Breast epithelium (tissue), 3 donors: ENCODE measurements around the gene CPTP.

Experiments
- POLR2A ChIP-seq: fragments of 450-650 bp; IDR thresholded peaks from one replicate; pipeline ENCODE4 v1.6.1; 2016; ENCODE audit warnings: antibody characterized with exemption, mild to moderate bottlenecking, moderate library complexity
- POLR2AphosphoS5 ChIP-seq, 3 donors: sonication (generic); formaldehyde crosslinking; IDR thresholded peaks; one replicate each; pipeline ENCODE4 v1.6.1; 2017; ENCODE audit warnings: antibody characterized with exemption in 3 of 3
- TF ChIP-seq, protein P1 (sequence below), 3 donors: fragments of 450-650 bp; IDR thresholded peaks; one replicate each; pipeline ENCODE4 v1.5.1; 2016 to 2017; ENCODE audit warnings: antibody characterized with exemption in 3 of 3, mild to moderate bottlenecking in 3 of 3, moderate library complexity in 3 of 3

DNA sequence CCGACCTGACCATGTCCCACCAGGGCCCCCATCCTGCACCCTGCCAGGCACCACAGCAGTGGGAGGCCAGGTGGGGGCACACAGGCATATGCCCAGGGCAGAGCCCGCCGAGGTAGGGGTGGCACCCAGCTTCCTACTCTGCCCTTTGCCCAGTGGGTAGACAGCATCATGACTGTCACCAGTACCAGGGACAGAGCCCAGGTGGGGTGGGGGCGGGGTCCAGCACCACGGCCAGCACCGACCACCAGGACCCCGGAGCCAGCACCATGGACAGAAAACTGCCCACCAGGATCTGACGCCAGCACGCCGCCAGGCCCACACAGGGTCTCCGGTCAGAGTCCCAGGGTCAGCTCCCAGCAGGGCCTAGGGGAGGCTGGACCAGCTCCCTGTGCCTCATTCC is 10.2 kb downstream of the CPTP start:
- TF ChIP-seq, protein P1, sequence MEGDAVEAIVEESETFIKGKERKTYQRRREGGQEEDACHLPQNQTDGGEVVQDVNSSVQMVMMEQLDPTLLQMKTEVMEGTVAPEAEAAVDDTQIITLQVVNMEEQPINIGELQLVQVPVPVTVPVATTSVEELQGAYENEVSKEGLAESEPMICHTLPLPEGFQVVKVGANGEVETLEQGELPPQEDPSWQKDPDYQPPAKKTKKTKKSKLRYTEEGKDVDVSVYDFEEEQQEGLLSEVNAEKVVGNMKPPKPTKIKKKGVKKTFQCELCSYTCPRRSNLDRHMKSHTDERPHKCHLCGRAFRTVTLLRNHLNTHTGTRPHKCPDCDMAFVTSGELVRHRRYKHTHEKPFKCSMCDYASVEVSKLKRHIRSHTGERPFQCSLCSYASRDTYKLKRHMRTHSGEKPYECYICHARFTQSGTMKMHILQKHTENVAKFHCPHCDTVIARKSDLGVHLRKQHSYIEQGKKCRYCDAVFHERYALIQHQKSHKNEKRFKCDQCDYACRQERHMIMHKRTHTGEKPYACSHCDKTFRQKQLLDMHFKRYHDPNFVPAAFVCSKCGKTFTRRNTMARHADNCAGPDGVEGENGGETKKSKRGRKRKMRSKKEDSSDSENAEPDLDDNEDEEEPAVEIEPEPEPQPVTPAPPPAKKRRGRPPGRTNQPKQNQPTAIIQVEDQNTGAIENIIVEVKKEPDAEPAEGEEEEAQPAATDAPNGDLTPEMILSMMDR (IDR thresholded peaks at IDR 0.05), result no peak
- no peak for TF ChIP-seq POLR2AphosphoS5 (IDR thresholded peaks at IDR 0.05)
- TF ChIP-seq POLR2A, result no peak
